Measurements from ENCODE around the gene SGCB. TPM values are rescaled to one million over a fixed set of nuclear protein-coding genes. Genes with fewer than 3 reads are reported as not detected.
A peak's percentile ranks its signal among the peaks of the same experiment; 100 is the strongest.

The SGCB gene
- polyA plus RNA-seq, 4 donors, result 3.8 to 26.9 (median 10.4) TPM

- DNase-seq (peak in 1 of 2 donors; percentile 90), FAIRE-seq (peak; percentile 36)
- H3K4me1 ChIP-seq (ENCODE audit: control insufficient read depth in 3 of 3, insufficient read depth in 2 of 3, low read depth in 1 of 3, low read length in 2 of 3), result no peaks in the 10 kb centered on the region
- H3K4me3 ChIP-seq (ENCODE audit: low read depth in 1 of 3, low read length in 3 of 3), result no peak overlapping the region
- H3K27me3 ChIP-seq (ENCODE audit: control insufficient read depth in 3 of 3, insufficient read depth in 3 of 3, low read length in 3 of 3), result peaks cover 0 to 5% (median 0%) of the 10 kb centered on the region in 3 donors
- H3K27ac ChIP-seq (ENCODE audit: low read depth in 1 of 3, low read length in 2 of 3), result no peak overlapping the region
- 10 to 58% (median 35%) methylated on average over 3 of the region's 3 CpGs for WGBS, 3 donors
- H3K36me3 ChIP-seq (ENCODE audit: control insufficient read depth in 3 of 3, insufficient read depth in 2 of 3, low read depth in 1 of 3, low read length in 3 of 3), result no peaks in the 10 kb centered on the region
- H3K9me3 ChIP-seq (ENCODE audit: control insufficient read depth in 2 of 2, insufficient read depth in 1 of 2, low read depth in 1 of 2, low read length in 1 of 2), result no peaks in the 10 kb centered on the region
Measured at GRCh38 chr4:52059372-52059771, 21.3 kb upstream of the SGCB start.

- Histone ChIP-seq H3K4me1 (ENCODE audit: control insufficient read depth in 3 of 3, insufficient read depth in 2 of 3, low read depth in 1 of 3, low read length in 2 of 3) (no peaks in the 10 kb centered on the region), H3K27me3 (ENCODE audit: control insufficient read depth in 3 of 3, insufficient read depth in 3 of 3, low read length in 3 of 3) (no peaks in the 10 kb centered on the region), H3K9me3 (ENCODE audit: control insufficient read depth in 2 of 2, insufficient read depth in 1 of 2, low read depth in 1 of 2, low read length in 1 of 2) (no peaks in the 10 kb centered on the region), H3K27ac (ENCODE audit: low read depth in 1 of 3, low read length in 2 of 3) (no peak overlapping the region), H3K36me3 (ENCODE audit: control insufficient read depth in 3 of 3, insufficient read depth in 2 of 3, low read depth in 1 of 3, low read length in 3 of 3) (no peaks in the 10 kb centered on the region), H3K4me3 (ENCODE audit: low read depth in 1 of 3, low read length in 3 of 3) (no peak overlapping the region)
- FAIRE-seq (no peak), DNase-seq (no peak)
- WGBS, 3 donors, result 85 to 90% (median 87%) methylated on average over 1 of the region's 1 CpG
Measured at GRCh38 chr4:52058275-52058674, 20.2 kb upstream of the SGCB start.

- FAIRE-seq (no peak), DNase-seq (no peak)
- peaks cover 0 to 3% of the 10 kb centered on the region in 2 donors for H3K9me3 ChIP-seq (ENCODE audit: control insufficient read depth in 2 of 2, insufficient read depth in 1 of 2, low read depth in 1 of 2, low read length in 1 of 2)
- peaks cover 0 to 4% (median 0%) of the 10 kb centered on the region in 3 donors for H3K4me1 ChIP-seq (ENCODE audit: control insufficient read depth in 3 of 3, insufficient read depth in 2 of 3, low read depth in 1 of 3, low read length in 2 of 3)
- H3K27ac ChIP-seq (ENCODE audit: low read depth in 1 of 3, low read length in 2 of 3), result no peak overlapping the region
- peaks cover 0 to 6% (median 0%) of the 10 kb centered on the region in 3 donors for H3K27me3 ChIP-seq (ENCODE audit: control insufficient read depth in 3 of 3, insufficient read depth in 3 of 3, low read length in 3 of 3)
- no peaks in the 10 kb centered on the region for H3K36me3 ChIP-seq (ENCODE audit: control insufficient read depth in 3 of 3, insufficient read depth in 2 of 3, low read depth in 1 of 3, low read length in 3 of 3)
- no peak overlapping the region for H3K4me3 ChIP-seq (ENCODE audit: low read depth in 1 of 3, low read length in 3 of 3)
Measured at GRCh38 chr4:52057196-52057595, 19.1 kb upstream of the SGCB start.

GRCh38 chr4:52054254-52054653, 16.2 kb upstream of the SGCB start:
- Histone ChIP-seq H3K27me3 (ENCODE audit: control insufficient read depth in 3 of 3, insufficient read depth in 3 of 3, low read length in 3 of 3) (peaks cover 0 to 19% (median 0%) of the 10 kb centered on the region in 3 donors), H3K4me1 (ENCODE audit: control insufficient read depth in 3 of 3, insufficient read depth in 2 of 3, low read depth in 1 of 3, low read length in 2 of 3) (peaks cover 0 to 5% (median 0%) of the 10 kb centered on the region in 3 donors), H3K27ac (ENCODE audit: low read depth in 1 of 3, low read length in 2 of 3) (no peak overlapping the region), H3K36me3 (ENCODE audit: control insufficient read depth in 3 of 3, insufficient read depth in 2 of 3, low read depth in 1 of 3, low read length in 3 of 3) (no peaks in the 10 kb centered on the region), H3K9me3 (ENCODE audit: control insufficient read depth in 2 of 2, insufficient read depth in 1 of 2, low read depth in 1 of 2, low read length in 1 of 2) (peaks cover 0 to 12% of the 10 kb centered on the region in 2 donors), H3K4me3 (ENCODE audit: low read depth in 1 of 3, low read length in 3 of 3) (no peak overlapping the region)
- DNase-seq, result no peak
- 95 to 97% (median 95%) methylated on average over 3 of the region's 3 CpGs for WGBS, 3 donors
- no peak for FAIRE-seq

- no peaks in the 10 kb centered on the region for H3K36me3 ChIP-seq (ENCODE audit: control insufficient read depth in 3 of 3, insufficient read depth in 2 of 3, low read depth in 1 of 3, low read length in 3 of 3)
- H3K9me3 ChIP-seq (ENCODE audit: control insufficient read depth in 2 of 2, insufficient read depth in 1 of 2, low read depth in 1 of 2, low read length in 1 of 2), result peaks cover 0 to 13% of the 10 kb centered on the region in 2 donors
- H3K4me1 ChIP-seq (ENCODE audit: control insufficient read depth in 3 of 3, insufficient read depth in 2 of 3, low read depth in 1 of 3, low read length in 2 of 3), result peaks cover 0 to 5% (median 0%) of the 10 kb centered on the region in 3 donors
- H3K27me3 ChIP-seq (ENCODE audit: control insufficient read depth in 3 of 3, insufficient read depth in 3 of 3, low read length in 3 of 3), result peaks cover 0 to 22% (median 0%) of the 10 kb centered on the region in 3 donors
- 41 to 67% (median 58%) methylated on average over 7 of the region's 7 CpGs for WGBS, 3 donors
- DNase-seq (no peak), FAIRE-seq (no peak)
- no peak overlapping the region for H3K27ac ChIP-seq (ENCODE audit: low read depth in 1 of 3, low read length in 2 of 3)
- H3K4me3 ChIP-seq (ENCODE audit: low read depth in 1 of 3, low read length in 3 of 3), result no peak overlapping the region
Measured at GRCh38 chr4:52052475-52052780, 14.3 kb upstream of the SGCB start.

GRCh38 chr4:52051615-52052474, 13.7 kb upstream of the SGCB start:
- Histone ChIP-seq H3K27me3 (ENCODE audit: control insufficient read depth in 3 of 3, insufficient read depth in 3 of 3, low read length in 3 of 3) (peaks cover 0 to 22% (median 0%) of the 10 kb centered on the region in 3 donors), H3K9me3 (ENCODE audit: control insufficient read depth in 2 of 2, insufficient read depth in 1 of 2, low read depth in 1 of 2, low read length in 1 of 2) (peaks cover 0 to 13% of the 10 kb centered on the region in 2 donors), H3K27ac (ENCODE audit: low read depth in 1 of 3, low read length in 2 of 3) (peak overlapping the region in 1 of 3 donors; percentile 42), H3K36me3 (ENCODE audit: control insufficient read depth in 3 of 3, insufficient read depth in 2 of 3, low read depth in 1 of 3, low read length in 3 of 3) (no peaks in the 10 kb centered on the region), H3K4me3 (ENCODE audit: low read depth in 1 of 3, low read length in 3 of 3) (peak overlapping the region; percentile 32 to 58 (median 51)), H3K4me1 (ENCODE audit: control insufficient read depth in 3 of 3, insufficient read depth in 2 of 3, low read depth in 1 of 3, low read length in 2 of 3) (peaks cover 0 to 5% (median 0%) of the 10 kb centered on the region in 3 donors)
- FAIRE-seq (no peak), DNase-seq (peak; percentile 66 to 74)
- 7 to 18% (median 18%) methylated on average over 46 of the region's 46 CpGs for WGBS, 3 donors

- H3K27ac ChIP-seq (ENCODE audit: low read depth in 1 of 3, low read length in 2 of 3), result peak within 1 kb of the TSS in 1 of 3 donors; percentile 42
- no peaks in the 10 kb centered on the region for H3K36me3 ChIP-seq (ENCODE audit: control insufficient read depth in 3 of 3, insufficient read depth in 2 of 3, low read depth in 1 of 3, low read length in 3 of 3)
- peak within 1 kb of the TSS; percentile 32 to 58 (median 51) for H3K4me3 ChIP-seq (ENCODE audit: low read depth in 1 of 3, low read length in 3 of 3)
- H3K9me3 ChIP-seq (ENCODE audit: control insufficient read depth in 2 of 2, insufficient read depth in 1 of 2, low read depth in 1 of 2, low read length in 1 of 2), result peaks cover 0 to 13% of the 10 kb centered on the region in 2 donors
- peaks cover 0 to 5% (median 0%) of the 10 kb centered on the region in 3 donors for H3K4me1 ChIP-seq (ENCODE audit: control insufficient read depth in 3 of 3, insufficient read depth in 2 of 3, low read depth in 1 of 3, low read length in 2 of 3)
- peaks cover 0 to 22% (median 0%) of the 10 kb centered on the region in 3 donors for H3K27me3 ChIP-seq (ENCODE audit: control insufficient read depth in 3 of 3, insufficient read depth in 3 of 3, low read length in 3 of 3)
- WGBS, 3 donors, result 0 to 4% (median 1%) methylated on average over 38 to 44 of the region's 44 CpGs
- no peak for FAIRE-seq
- peak; percentile 55 to 67 for DNase-seq
Measured at GRCh38 chr4:52051213-52051614, 13.1 kb upstream of the SGCB start, which contains the start of gene SPATA18. Gene SPATA18, plus strand, starts transcription at chr4:52051304. Its CDS starts 401 bp downstream, at chr4:52051705.

- Histone ChIP-seq H3K4me3 (ENCODE audit: low read depth in 1 of 3, low read length in 3 of 3) (no peak overlapping the region), H3K36me3 (ENCODE audit: control insufficient read depth in 3 of 3, insufficient read depth in 2 of 3, low read depth in 1 of 3, low read length in 3 of 3) (no peaks in the 10 kb centered on the region), H3K9me3 (ENCODE audit: control insufficient read depth in 2 of 2, insufficient read depth in 1 of 2, low read depth in 1 of 2, low read length in 1 of 2) (peaks cover 0 to 13% of the 10 kb centered on the region in 2 donors), H3K4me1 (ENCODE audit: control insufficient read depth in 3 of 3, insufficient read depth in 2 of 3, low read depth in 1 of 3, low read length in 2 of 3) (peaks cover 0 to 5% (median 0%) of the 10 kb centered on the region in 3 donors), H3K27ac (ENCODE audit: low read depth in 1 of 3, low read length in 2 of 3) (no peak overlapping the region), H3K27me3 (ENCODE audit: control insufficient read depth in 3 of 3, insufficient read depth in 3 of 3, low read length in 3 of 3) (peaks cover 0 to 22% (median 0%) of the 10 kb centered on the region in 3 donors)
- no peak for DNase-seq
- FAIRE-seq, result no peak
- WGBS, 3 donors, result 83 to 91% (median 84%) methylated on average over 5 of the region's 5 CpGs
Measured at GRCh38 chr4:52049266-52049665, 11.2 kb upstream of the SGCB start.
